Glomerular visceral epithelial cell (primary cell): ENCODE results near the gene SLC44A3.

Experiments
- DNase-seq: peaks from one replicate; pipeline ENCODE4 v3.0.0-alpha.2; 2016; ENCODE audit errors: extremely low spot score

The SLC44A3 gene

DNA sequence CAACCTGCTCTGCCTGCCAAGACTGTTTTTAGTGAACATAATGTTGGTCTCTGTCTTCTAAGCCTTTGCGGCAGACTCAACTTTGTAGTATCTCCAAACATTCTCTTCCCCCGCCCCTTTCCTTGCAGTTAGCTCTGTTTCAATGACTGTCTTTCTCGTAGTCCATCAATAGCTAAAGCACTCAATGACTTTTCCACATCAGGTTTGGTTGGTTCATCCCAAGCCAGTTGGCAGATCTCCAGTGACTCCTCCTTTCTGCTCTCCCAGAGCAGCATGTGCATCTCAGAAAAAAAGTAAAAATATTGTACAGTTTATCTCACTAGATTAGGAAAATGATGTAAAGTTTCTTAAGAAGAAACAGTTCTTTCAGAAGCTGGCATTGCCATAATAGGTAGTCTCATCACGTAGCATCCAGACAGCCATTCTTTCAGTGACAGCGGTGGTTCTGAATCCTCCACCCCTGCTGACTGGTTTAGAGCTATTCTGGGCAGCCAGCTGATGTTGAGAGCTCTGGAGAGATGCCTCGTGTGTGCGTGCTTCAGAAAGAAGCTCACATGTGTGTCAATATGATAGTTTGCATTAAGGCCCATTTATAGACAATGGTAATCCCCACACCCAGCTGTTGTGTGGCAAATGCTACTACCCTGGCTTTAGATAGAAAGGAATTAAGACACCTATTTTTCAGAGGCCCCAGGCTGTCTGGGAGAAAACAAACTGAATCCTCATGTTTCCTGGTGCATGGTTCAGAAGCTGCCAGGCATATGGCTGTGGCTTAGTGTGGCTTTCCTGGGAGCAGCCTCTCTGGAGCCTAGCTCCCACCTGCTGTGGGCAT, 53.6 kb downstream of the SLC44A3 start:
- no peak for DNase-seq

DNA sequence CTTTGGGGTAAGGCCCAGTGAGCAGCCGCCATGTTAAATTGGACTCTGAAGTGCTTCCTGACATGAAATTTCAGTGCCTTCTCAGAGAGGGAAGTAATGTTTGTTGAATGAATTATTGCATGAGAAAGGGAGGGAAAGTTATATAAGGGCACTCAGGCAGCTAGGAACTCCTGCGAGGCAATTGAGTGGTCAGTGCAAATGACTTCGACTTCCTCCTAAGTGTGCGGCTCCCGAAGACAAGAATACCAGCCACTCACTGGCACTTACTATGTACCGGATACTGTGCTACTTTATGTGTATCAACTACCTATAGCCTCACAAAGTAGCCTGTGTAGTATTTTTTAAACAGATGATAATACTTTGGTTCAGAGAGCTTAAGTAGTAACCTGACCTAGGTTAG, 54.3 kb downstream of the SLC44A3 start:
- no peak for DNase-seq

DNA sequence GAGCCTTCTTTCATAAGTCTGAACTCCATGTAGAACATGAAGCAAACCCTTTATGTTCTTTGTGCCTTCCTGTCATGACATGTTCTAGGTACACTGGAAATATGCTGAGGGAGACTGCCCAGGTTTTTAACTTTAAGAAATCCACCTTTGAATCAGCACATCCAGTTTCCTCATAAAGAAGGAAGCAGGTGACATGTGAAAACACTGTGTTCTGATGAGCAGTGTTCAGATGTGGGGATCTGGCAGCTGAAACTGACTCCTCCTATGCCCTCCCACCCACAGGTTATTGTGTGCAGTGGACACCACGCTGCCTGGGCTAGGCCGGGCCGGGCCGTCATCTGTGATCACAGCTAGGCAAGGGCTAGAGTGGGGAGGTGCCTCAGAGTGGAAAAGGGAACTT, 55.6 kb downstream of the SLC44A3 start:
- DNase-seq: no peak

DNA sequence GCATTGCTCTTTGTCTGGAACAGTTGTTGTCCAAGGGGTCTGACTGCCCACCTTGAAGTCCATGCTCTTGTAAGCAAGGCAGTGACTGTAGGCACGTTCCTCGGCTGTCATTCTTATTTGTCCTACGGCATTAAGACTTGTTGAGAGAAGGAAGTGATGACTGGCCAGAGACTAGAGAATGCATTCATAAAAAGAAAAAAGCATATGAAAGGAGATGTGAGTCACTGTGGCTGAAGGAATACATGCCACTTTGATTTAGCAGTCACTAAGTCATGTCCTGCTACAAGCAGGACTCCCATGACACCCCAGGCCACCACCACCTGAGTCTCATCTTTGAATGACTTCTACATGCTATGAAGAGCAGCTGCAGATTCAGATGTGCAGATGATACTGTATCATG, 56.2 kb downstream of the SLC44A3 start:
- DNase-seq: no peak

DNA sequence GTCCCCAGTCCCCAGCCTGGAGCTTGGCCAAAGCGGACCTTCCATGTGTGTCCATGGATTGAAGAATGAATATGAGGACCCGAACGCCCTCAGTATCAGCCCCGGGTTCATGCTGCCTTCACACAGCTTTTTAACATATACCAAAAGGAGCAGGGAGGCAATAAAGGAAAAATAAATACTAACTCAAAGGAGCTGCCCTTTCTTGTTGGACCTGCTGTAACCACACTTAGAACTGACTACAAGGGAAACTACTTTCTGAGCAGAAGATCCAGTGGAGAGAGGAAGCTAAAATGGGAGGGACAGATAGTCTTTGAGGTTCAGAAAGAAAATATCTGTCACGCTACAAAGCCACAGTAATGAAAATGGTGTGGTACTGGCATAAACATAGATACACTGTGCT, 58.2 kb downstream of the SLC44A3 start:
- no peak for DNase-seq

DNA sequence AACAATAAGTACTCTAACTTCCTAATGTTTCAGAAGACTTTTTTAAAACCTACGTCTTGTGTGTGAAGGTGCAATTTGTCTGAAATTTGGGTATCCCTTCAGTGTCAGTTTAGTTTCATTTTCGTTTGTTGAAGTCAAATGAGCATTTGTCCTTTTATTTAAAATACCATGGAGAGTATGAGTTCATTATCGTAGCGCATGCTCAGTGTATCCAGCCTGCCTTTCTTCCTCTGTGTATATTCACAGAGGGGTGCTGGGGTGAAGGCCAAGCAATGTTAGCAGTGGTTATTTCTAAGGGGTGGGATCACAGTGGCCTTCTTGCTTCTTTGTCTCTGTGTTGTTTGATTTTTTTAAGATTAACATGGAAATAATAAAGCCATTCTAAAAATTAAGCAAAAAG, 63.5 kb downstream of the SLC44A3 start:
- DNase-seq: no peak

DNA sequence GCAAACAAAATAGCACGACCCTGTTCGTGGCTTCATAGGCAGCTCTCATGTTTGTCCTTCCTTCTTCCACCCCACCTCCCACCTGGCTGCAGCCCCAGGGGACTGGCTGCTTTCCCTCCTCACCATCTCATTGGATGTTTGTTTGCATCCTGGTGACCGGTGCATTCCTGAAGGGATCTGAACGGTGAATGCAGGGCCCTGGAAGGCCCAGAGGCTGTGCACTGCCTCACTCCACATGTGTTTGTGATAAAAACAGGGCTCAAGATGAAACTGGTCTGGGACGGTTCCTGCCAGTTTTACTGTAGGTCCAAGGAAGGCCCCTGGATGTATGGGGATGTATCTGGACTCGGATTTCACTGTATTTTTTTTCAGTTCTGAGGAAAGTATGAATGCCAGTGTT, 63.9 kb downstream of the SLC44A3 start:
- DNase-seq: peak; percentile 35

DNA sequence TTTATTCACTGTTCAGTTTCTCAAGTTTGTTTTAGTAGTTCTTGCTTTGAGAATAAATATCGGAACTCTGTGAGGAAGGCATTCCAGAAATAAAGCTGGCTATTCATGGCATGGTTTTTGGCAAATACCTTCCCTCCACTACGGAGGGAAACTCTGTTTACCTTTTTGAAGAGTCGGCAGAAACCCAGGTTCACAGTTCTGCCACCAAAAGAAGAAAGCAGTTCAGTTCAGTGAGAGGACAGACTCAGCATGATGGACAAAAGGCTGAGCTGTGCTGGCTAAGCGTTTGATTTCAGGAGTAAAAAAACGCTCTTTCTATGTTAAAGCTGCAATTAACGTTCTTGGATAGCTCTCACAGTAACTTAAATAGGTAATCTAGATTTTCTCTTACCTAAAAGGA, 64.3 kb downstream of the SLC44A3 start:
- no peak for DNase-seq

DNA sequence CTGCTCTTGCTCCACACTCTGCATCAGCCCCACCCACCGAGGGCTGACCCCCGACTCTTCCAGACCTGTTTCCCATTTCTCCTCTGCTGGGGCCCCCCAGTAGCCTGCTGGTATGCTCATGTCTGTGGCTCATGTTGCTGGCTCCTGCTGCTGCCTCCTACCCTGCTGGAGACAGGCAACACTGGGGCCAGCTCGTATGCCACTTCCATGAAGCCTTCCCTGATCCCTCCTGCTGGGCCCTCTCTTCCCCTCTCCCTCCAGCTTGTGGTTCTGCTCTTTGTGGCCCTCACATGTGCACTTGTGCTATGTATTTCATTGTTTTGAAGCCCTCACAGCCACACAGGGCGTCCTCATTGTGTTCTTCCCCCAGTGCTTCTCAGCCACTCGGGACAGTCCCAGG, 66.2 kb downstream of the SLC44A3 start:
- DNase-seq: no peak

DNA sequence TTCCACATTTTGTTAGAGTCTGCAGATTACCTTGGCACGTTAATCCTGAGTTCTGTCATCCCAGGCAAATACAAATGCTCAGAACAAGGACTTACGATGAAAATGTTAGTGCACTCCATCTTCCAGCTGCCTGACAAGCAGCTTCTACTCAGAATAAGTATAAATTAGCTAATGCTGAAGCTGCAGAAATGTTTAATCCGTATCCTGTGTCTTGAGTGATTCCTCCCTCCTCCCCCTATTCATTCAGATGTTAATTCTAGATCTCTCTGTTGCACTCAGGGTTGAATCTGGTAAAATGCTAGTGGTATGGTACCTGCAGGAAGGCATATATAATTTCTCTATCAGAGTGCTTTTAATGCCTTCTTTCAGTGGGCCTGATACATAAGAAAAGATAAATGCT, 66.9 kb downstream of the SLC44A3 start:
- DNase-seq: no peak

DNA sequence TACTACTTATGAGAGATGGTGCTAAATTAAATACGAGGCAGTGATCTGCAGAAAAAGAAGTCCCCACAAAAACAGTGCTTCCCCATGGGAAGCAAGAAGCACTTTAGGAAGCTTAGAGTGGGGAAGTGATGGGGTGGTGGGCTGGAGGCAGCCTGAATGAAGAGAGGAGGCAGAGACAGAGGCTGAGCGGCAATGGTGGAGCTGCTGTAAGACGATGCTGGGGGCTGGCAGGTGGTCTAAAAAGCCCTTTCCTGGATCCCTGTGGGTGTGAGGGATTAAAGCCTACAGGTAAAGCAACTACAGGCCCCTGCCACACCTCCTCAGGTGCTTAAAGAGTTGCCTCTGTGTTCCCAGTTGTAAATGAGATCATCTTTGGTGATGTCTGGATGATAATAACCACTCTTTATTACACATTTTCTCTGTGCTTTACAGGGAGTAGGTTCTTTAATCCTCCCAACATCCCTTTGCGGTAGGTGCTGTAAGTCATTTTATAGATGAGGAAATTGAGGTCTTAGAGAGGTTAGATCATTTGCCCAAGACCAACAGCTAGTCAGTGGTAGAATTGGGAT, 67.5 kb downstream of the SLC44A3 start:
- DNase-seq: no peak

DNA sequence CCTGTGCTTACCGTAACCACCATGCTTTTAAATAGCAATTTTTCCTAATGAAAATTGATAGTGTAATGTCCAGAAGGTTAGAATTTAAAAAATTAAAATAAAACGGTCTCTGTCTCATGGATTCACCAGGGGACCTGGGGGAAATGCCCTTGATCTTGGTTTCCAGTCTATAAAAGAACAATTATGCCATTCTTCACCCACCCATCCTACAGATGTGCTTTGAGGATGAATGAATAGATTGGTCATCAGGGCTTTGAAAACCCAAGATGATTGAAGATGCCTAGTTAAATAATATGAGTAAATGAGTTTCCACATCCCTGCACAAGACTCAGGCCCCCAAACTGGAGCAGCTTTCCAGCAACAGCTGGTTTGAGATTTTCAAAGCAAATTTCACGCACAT, 68.0 kb downstream of the SLC44A3 start:
- DNase-seq: no peak

DNA sequence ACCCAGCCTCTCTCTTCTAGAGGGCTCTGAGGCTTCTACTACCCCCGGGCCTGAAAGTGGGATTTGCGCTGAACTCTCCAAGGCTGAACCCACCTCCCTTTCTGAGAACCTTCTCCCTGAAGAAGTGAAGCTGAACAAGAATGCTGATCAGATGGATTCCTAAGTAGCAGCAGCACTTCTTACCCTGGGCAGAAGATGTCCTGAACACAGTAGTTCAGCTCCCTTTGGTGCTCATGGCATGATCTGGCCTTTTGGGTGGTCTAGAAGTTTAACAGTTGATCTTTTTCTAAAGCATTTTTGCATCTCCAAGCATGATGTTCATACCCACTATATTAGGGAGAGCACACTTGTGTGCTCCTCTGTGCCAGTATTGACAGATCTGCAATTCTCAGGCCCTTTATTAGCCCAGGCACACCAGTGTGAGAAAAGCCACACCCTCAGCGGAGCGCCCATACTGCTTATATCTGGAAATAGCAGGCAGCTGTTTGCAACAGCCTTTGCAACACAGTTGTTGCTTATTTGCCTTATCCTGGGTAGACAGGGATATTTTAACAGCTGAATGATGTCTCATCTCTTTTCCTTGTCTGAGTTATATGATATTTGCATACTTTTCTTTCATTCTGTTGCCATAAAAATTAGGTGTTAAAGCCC, 72.6 kb downstream of the SLC44A3 start:
- no peak for DNase-seq

DNA sequence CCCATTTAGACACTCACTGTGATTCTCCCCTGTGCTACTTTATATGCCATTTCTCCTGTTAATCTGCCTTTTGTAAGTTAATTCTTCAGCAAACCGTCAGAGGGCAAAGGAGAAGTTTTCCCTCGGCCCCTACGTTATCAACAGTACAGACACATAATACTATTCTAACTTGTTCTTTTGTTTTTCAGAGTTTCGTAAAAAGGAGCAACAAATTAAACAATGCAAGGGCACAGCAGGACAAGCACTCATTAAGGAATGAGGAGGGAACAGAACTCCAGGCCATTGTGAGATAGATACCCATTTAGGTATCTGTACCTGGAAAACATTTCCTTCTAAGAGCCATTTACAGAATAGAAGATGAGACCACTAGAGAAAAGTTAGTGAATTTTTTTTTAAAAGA, 74.5 kb downstream of the SLC44A3 start:
- no peak for DNase-seq

DNA sequence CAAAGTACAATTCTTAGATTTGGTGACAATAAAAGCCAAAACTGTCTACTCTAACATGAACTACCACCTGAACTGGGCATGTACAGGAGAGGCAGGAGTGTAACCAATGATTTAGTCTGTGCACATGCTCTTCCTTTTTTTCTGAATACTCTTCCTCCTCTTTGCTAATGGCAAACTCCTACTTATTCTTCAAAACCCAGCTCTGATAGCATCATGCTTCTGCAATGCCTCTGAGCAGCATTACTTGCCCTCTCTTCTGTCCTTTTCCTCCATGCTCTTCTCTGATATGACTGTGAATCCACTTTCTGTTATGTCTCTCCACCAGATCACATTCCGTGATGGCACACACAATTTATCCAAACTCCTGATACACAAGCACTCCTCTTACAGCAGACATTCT, 75.4 kb downstream of the SLC44A3 start:
- DNase-seq: no peak

DNA sequence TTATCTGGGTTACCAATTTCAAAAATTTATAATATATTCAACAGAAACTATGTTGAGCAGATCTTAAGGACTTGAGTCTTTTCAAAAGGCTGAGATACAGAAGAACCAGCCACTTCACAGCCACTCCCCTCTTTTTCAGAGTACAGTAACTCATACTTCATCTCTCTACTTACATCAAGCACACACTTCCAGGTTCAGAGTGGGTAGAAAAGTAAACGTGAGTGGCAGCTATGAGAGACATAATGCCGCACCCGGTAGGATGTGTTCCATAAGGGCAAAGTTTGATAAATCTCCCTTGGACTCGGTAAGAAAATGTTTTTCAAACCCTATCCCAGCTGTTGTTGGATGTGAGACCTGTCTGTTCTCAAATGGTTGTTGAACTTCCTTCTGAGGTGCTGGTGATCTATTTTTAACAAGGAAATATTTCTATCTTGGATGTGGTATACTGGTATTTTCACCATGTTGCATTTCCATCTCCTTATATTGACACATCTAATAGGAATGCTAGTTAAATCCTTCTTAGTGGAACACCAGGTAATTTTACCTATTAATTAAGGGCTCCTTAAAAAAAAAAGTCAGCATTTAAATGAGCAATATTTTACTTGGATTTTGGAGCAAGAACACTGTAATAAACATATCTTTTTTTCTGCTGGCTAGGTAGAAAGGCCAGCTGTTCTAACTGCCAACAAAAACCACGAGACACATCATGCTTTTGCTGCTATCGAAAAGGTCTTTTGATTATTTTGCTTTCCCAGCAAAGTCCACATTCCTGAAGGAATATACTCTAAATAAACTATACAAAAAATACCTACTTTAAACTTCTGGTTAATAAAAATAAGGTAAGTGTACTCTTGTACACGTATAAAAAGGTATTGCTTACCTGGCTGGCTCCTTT, 78.6 kb downstream of the SLC44A3 start:
- no peak for DNase-seq

DNA sequence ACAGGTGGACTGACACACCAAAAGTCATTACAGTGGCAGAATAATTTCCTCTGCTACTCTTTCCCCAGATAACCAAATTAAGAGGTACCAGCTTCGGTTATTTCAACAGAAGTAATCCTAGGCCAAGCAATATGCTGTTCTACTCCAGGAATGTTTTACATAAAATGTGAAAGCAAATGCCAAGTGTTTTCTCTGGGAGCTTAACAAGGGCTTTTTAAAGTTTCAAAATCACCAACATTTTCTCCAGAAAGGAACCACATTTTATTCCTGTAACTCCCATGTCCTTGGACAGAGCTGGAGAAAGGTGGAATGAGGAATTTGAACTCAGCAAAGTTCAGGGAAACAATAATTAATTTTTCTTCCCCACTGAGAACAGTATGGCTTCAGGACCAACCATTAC, 79.6 kb downstream of the SLC44A3 start:
- no peak for DNase-seq

DNA sequence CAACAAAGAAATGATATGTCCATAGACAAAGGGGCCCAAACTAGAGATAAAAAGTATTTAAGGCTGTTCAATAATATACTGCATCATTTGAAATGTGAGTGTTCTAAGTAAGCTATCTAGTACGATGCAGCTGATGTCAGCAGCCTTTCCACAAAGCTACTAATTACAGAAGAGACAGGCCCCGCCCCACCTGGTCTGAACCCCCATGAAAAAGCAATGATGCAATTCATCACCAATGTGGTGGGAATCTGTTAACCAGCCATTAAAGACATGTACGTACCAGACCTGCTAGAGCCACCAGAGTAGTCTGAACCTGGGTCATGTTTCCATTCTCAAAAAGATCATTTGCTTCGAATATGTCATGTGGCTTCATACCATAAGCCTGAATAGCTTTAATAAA, 81.7 kb downstream of the SLC44A3 start:
- no peak for DNase-seq

DNA sequence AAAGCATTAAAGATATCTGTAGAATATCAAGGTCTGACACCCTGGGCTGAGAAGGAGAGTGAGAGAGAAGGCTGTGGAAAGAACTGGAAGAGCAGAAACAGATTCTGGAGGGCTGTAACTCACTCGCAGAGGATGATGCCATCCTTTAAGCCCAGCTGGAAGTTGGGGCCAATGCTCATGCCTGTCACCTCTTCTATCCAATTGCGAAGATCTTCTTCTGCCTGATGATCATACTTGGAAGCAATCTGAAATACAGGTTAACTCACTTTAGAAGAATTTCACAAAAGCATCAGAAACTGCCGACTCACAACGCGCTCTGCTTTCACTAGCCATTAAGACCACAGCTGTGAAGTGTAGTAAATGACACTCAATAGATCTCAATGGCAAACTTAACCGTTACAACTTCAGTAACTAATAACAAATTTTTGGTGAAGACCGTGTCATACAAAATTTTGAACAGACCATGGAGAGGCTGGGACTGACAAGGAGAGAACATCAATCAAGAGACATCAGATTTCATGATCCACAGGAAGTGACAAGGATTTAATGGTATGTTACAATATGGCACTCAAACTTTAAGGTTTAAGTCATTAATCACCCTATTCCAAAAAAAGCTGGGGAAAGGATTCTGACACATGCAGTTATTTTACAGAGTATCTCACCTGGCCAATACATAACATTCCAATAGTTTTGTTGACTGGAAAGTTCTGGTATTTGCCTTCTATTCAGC, 83.3 kb downstream of the SLC44A3 start:
- no peak for DNase-seq

DNA sequence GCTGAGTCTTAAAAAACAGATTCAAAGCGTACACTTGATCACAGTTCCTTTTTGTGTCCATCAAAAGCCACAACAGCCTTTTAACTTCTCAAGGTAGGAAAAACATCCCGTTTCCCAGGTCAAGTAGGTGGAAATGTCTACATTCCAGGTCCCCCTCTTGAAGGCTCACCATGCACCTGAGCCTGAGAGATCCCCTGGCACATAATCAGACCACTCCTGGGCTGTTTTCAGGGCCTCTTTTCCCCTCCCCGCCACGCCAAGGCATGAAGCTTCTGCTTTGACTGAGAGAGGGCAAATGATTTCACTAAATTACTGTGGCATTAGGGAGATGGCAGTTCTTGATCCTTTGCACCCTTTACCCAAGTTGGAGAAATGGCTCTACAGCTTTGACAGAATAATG, 85.0 kb downstream of the SLC44A3 start:
- no peak for DNase-seq

DNA sequence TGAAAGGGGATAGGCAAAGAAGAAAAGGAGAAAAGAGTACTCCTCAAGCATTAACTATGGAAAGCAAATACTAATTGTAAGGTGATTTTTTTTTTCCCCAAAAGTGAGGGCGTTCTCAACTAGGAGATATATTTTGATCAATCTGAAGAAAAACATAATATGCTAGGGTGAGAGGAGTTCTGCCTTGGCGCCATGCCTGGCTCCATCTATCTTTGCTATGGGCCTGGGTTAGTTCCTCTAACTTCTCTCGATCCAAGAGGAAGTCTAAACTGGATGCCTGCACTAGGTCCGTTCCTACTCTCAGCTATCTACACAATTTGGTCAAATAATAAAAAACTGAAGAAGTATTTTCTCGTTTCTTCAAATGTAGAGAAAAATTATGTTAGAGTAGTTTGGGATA, 86.2 kb downstream of the SLC44A3 start:
- DNase-seq: no peak

DNA sequence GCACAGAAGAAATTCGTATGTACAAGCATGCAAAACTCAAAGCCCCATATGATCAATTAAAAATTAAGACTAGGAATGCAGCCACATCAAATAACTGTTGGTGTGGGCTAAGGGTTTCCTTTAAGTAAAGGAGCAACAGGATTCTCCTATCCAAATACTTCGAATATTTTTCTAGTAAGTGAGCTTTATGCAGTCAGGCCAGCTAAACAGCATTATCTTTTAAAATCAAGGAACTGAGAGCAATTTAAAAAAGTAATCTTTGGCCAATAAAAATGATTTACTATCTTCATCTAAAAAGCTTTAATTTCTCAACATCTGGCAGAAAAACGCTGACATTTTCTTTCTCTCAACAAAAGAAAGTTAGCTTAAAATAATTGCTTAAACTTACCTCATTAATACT, 87.0 kb downstream of the SLC44A3 start:
- DNase-seq: no peak
